Measurements from ENCODE around the gene UBC. TPM values are rescaled to one million over a fixed set of nuclear protein-coding genes. Genes with fewer than 3 reads are reported as not detected.
"Not testable (repeated sequence)": the region's sequence is repeated elsewhere in the genome, so short reads cannot be mapped to it uniquely, and the experiment has no call there.

Gene UBC
- polyA plus RNA-seq, 3 donors from 2014 or later = 977 to 1,715 (median 1,389) TPM

DNA sequence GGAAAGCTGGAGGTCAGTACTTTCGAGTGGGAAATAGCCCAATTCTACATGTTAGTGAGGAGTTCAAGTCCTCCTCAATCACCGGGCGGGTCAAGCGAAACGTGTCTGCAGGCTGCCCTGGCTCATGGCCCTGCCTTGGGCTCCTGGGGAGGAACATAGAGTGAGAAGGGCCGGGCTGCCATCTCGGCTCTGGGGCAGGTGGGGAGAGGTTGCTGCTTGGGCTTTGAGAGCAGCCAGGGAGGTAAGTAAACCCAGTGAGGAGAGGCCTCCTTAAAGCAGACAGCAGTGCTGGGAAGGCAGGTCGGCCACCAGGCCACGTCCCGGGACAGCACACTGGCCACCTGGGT, 32.0 kb upstream of the UBC start:
- H3K4me1 Mint-ChIP-seq = no peaks in the 10 kb centered on the region
- DNase-seq = no peak
- H3K9me3 Mint-ChIP-seq = no peaks in the 10 kb centered on the region
- peak overlapping the region in 1 of 6 donors; percentile 47 for H3K27ac Mint-ChIP-seq
- H3K27me3 Mint-ChIP-seq (ENCODE audit: low read depth in 3 of 3) = peaks cover 0 to 4% (median 0%) of the 10 kb centered on the region in 3 donors
- no peak overlapping the region for H3K4me3 Mint-ChIP-seq
- peaks cover 14 to 21% (median 15%) of the 10 kb centered on the region in 3 donors for H3K36me3 Mint-ChIP-seq

DNA sequence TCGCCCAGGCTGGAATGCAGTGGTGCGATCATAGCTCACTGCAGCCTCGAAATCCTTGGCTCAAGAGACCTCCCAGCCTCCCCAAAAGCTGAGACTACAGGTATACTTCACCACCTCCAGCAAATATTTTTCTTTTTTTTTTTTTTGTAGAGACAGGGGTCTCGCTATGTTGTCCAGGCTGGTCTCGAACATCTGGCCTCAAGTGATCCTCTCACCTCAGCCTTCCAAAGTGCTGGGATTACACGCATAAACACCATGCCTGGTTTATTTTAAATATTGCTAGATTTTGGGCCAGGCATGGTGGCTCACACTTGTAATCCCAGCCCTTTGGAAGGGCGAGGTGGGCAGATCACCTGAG, 26.7 kb upstream of the UBC start:
- H3K4me1 Mint-ChIP-seq = peaks cover 0 to 6% of the 10 kb centered on the region in 2 donors
- H3K9me3 Mint-ChIP-seq = no peaks in the 10 kb centered on the region
- H3K36me3 Mint-ChIP-seq = peaks cover 5% of the 10 kb centered on the region in 3 donors
- H3K27ac Mint-ChIP-seq = no peak overlapping the region
- no peak for DNase-seq
- peaks cover 0 to 2% (median 0%) of the 10 kb centered on the region in 3 donors for H3K27me3 Mint-ChIP-seq (ENCODE audit: low read depth in 3 of 3)
- no peak overlapping the region for H3K4me3 Mint-ChIP-seq

DNA sequence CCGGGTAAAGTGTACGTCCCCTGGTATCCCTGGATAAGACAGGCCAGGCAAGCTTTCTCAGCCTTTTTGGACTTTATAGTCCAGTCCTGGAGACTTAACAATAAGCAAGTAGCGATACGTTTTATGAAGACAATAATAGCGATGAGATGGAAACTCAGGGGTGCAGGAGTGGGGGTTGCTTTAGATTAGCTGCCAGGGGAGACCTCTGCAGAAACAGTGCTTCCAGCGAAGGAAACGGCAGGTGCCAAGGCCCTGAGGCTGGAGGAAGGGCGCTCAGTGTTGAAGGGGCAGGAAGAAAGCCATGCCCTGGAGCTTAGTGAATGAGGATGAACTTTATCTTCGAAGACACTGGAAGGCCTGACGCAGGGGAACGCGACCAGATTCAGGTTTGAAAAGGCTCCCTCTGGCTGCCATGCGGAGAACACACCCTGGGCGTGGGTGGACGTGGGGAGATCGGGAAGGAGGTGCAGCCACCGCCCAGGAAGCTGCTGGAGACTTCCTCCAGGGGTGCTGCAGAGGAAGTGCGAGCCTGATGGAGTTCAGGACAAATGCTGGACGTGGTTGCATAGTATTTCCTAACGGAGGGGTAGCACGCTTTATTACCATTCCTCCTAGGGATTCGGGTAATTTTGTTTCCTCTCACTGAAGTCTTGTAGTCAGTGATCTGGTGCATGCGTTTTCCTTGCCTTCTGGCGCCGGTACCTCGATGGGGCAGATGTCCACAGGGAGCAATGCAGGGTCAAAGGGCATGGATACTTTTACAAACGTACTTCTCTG, 26.1 kb upstream of the UBC start:
- Mint-ChIP-seq H3K4me3 (no peak overlapping the region), H3K9me3 (no peaks in the 10 kb centered on the region), H3K36me3 (no peaks in the 10 kb centered on the region), H3K27me3 (ENCODE audit: low read depth in 3 of 3) (peaks cover 0 to 2% (median 0%) of the 10 kb centered on the region in 3 donors), H3K27ac (no peak overlapping the region), H3K4me1 (peaks cover 0 to 6% of the 10 kb centered on the region in 2 donors)
- DNase-seq = peak; percentile 63 to 68 (median 66)

DNA sequence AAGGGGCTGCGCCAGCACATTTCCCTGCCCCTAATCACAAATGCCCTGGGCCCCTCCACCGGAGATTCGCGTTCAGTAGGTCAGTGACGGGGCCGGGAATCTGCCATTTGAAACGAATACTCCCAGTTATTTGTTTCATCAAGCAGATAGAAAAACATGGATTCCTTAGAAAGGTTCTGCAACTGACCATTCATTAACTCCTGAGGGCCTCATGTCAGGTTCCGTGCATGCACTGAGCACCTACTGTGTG, 25.6 kb upstream of the UBC start:
- Mint-ChIP-seq H3K27ac (no peak overlapping the region), H3K36me3 (no peaks in the 10 kb centered on the region), H3K9me3 (no peaks in the 10 kb centered on the region), H3K27me3 (ENCODE audit: low read depth in 3 of 3) (peaks cover 0 to 2% (median 0%) of the 10 kb centered on the region in 3 donors), H3K4me3 (no peak overlapping the region), H3K4me1 (peaks cover 0 to 6% of the 10 kb centered on the region in 2 donors)
- DNase-seq = no peak

DNA sequence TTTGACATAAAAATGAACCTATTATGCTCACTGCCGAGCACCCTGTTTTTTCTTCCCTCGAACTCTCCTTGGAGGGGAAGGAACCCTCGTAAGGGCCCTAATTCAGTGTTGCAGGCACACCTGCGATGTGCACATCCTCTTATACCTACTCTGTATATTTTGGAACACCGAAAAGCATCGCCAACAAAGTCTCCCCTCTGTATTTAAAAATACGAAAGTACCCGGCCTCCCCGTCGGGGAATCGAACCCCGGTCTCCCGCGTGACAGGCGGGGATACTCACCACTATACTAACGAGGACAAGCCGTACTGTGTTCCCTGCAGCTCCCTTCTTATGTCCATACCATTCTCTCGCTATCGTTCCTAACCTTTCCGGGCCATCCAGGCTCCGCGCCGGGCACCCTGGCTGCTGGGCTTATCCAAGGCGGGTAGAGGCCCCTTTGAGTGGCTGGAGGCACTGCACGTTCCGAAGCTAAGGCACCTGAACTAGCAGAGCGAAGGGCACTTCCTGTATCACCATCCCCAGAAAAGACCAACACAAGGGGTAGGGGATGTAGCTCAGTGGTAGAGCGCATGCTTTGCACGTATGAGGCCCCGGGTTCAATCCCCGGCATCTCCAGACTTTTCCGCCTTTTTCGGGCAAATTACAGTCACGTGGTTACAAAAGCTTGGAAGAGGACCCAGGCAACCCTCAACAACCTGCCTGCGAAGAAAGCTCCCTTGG, 25.1 kb upstream of the UBC start:
- Mint-ChIP-seq H3K27ac (no peak overlapping the region), H3K4me1 (peaks cover 0 to 6% of the 10 kb centered on the region in 2 donors), H3K4me3 (no peak overlapping the region), H3K9me3 (no peaks in the 10 kb centered on the region), H3K27me3 (ENCODE audit: low read depth in 3 of 3) (peaks cover 0 to 2% (median 0%) of the 10 kb centered on the region in 3 donors), H3K36me3 (no peaks in the 10 kb centered on the region)
- peak; percentile 87 to 92 (median 90) for DNase-seq

DNA sequence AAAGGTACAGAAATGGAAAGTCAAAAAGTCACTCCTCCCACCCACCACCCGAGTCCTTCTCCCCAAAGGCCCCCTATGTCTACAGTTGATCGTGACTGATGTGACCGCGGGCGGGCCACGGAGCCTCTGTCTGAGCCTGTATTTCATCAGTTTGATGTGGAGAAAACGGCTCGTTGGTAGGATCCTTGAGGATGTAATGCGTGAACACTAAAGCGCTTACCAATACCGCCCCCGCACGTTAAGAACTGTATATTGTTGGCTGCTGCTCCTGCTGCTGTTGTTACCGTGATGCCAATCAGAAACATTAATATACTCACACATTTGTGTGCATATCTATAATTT, 24.6 kb upstream of the UBC start:
- Mint-ChIP-seq H3K4me1 (peaks cover 0 to 6% of the 10 kb centered on the region in 2 donors), H3K27me3 (ENCODE audit: low read depth in 3 of 3) (peaks cover 0 to 2% (median 0%) of the 10 kb centered on the region in 3 donors), H3K4me3 (no peak overlapping the region), H3K9me3 (no peaks in the 10 kb centered on the region), H3K36me3 (no peaks in the 10 kb centered on the region), H3K27ac (no peak overlapping the region)
- DNase-seq = no peak

DNA sequence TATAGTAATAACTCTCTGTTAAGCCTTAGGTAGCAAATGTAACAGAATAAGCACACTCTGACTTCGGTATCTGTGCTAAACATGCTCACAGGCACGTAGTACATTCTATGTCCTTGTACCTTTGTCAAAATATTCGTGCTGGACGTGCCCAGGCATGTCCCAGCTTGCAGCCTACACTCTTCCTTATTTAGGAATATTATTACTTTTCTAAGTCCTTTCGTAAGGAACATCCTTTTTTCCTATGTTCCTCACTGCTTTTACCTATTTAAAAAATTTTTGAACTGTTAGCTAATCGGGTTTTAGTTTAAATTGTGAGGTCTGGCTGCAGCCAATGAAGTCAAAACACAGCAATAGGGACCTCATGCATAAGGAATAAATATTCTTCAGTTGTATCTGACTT, 24.1 kb upstream of the UBC start:
- no peak overlapping the region for H3K4me3 Mint-ChIP-seq
- H3K4me1 Mint-ChIP-seq = peaks cover 0 to 6% of the 10 kb centered on the region in 2 donors
- H3K36me3 Mint-ChIP-seq = no peaks in the 10 kb centered on the region
- DNase-seq = no peak
- no peak overlapping the region for H3K27ac Mint-ChIP-seq
- peaks cover 0 to 2% (median 0%) of the 10 kb centered on the region in 3 donors for H3K27me3 Mint-ChIP-seq (ENCODE audit: low read depth in 3 of 3)
- no peaks in the 10 kb centered on the region for H3K9me3 Mint-ChIP-seq

DNA sequence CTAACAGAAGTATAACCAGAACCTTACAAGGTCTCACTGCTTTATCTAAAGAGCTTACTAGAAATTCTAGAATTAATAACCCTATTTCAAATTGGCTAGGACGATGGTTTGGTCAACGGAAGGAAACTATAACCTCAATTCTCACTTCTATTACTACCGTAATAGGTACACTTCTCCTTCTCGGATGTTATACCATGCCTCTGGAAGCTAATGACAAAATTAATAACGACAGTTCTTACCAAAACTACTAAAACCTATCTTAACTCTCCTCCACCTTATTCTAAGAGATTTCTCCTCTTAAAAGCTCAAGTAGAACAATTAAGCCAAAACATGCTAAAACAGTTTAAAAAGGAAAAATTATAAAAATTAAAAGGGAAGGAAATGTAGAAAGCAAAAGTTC, 23.7 kb upstream of the UBC start:
- H3K36me3 Mint-ChIP-seq = no peaks in the 10 kb centered on the region
- H3K4me1 Mint-ChIP-seq = peaks cover 0 to 6% of the 10 kb centered on the region in 2 donors
- DNase-seq = no peak
- no peaks in the 10 kb centered on the region for H3K9me3 Mint-ChIP-seq
- H3K27me3 Mint-ChIP-seq (ENCODE audit: low read depth in 3 of 3) = peaks cover 0 to 3% (median 0%) of the 10 kb centered on the region in 3 donors
- H3K27ac Mint-ChIP-seq = peak overlapping the region in 4 of 6 donors; percentile 5 to 67 (median 44)
- peak overlapping the region in 4 of 5 donors; percentile 23 to 51 (median 42) for H3K4me3 Mint-ChIP-seq

DNA sequence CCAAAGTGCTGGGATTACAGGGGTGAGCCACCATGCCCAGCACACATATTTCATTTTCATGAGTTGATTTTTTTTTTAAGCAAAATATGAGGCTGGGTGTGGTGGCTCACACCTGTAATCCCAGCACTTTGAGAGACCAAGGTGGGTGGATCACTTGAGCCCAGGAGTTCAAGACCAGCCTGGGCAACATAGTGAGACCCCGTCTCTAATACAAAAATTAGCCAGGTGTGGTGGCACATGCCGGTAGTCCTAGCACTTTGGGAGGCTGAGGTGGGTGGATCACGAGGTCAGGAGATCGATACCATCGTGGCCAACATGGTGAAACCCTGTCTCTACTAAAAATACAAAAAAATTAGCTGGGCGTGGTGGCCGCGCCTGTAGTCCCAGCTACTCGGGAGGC, 17.1 kb upstream of the UBC start:
- H3K4me1 Mint-ChIP-seq = peaks cover 21 to 26% of the 10 kb centered on the region in 2 donors
- not testable (repeated sequence) for DNase-seq, H3K36me3 Mint-ChIP-seq, H3K9me3 Mint-ChIP-seq, H3K27ac Mint-ChIP-seq, H3K4me3 Mint-ChIP-seq
- H3K27me3 Mint-ChIP-seq (ENCODE audit: low read depth in 3 of 3) = peaks cover 13 to 30% (median 26%) of the 10 kb centered on the region in 3 donors

DNA sequence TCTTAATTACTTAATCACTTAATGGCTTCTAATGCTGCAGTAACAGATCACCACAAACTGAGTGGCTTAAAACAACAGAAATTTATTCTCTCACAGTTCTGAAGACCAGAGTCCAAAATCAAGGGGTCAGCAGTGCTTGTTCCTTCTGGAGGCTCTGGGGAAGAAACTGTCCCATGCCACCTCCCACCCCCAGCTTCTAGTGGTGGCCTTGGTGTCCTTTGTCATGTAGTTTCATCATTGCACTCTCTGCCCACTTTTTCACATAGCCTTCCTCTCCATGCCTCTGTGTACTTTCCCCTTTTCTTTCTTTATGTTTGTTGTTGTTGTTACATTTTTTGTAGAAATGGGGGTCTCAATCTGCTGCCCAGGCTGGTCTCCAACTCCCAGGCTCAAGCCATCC, 16.1 kb upstream of the UBC start:
- Mint-ChIP-seq H3K27ac (peak overlapping the region in 1 of 6 donors; percentile 45), H3K27me3 (ENCODE audit: low read depth in 3 of 3) (peaks cover 13 to 37% (median 33%) of the 10 kb centered on the region in 3 donors), H3K9me3 (peaks cover 0 to 5% (median 1%) of the 10 kb centered on the region in 6 donors), H3K36me3 (peaks cover 0 to 3% (median 0%) of the 10 kb centered on the region in 3 donors), H3K4me3 (peak overlapping the region in 2 of 5 donors; percentile 22 to 47), H3K4me1 (peaks cover 21 to 26% of the 10 kb centered on the region in 2 donors)
- no peak for DNase-seq

DNA sequence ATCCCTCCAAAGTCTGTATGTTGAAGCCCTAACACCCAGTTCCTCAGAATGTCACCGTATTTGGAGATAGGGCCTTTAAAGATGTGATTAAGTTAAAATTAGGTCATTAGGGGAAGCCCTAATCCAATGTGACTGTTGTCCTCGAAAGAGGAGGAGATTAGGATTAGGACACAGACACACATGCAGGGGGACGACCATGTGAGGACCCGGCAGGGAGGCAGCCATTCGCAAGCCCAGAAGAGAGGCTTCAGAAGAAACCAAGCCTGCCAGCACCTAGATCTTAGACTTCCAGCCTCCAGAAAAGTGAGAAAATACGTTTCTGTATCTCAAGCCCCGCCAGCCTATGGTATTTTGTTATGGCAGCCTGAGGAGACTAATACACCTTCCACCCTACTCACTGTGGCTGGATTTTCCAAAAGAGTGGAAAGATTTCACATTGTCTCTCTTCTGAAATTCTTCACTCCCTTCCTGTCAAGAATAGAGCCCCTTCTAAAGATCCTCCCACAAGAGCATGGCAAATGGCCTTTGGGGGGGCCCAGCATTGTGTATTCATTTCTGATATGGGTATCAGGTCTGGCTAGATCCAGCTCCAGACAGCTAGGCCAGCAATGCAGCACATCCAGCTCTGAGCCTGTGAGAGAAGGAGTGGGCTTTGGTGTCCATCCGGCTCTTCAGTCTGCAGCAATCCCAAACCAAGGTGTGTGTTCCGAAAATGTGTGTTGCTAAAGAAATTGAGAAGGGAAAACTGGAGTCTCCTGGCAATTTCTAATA, 15.4 kb upstream of the UBC start:
- H3K4me3 Mint-ChIP-seq = peak overlapping the region in 3 of 5 donors; percentile 55 to 98 (median 95)
- H3K36me3 Mint-ChIP-seq = peaks cover 0 to 3% (median 0%) of the 10 kb centered on the region in 3 donors
- DNase-seq = no peak
- H3K27me3 Mint-ChIP-seq (ENCODE audit: low read depth in 3 of 3) = peaks cover 13 to 37% (median 33%) of the 10 kb centered on the region in 3 donors
- H3K27ac Mint-ChIP-seq = peak overlapping the region in 1 of 6 donors; percentile 65
- H3K9me3 Mint-ChIP-seq = peaks cover 0 to 5% (median 1%) of the 10 kb centered on the region in 6 donors
- H3K4me1 Mint-ChIP-seq = peaks cover 21 to 26% of the 10 kb centered on the region in 2 donors

DNA sequence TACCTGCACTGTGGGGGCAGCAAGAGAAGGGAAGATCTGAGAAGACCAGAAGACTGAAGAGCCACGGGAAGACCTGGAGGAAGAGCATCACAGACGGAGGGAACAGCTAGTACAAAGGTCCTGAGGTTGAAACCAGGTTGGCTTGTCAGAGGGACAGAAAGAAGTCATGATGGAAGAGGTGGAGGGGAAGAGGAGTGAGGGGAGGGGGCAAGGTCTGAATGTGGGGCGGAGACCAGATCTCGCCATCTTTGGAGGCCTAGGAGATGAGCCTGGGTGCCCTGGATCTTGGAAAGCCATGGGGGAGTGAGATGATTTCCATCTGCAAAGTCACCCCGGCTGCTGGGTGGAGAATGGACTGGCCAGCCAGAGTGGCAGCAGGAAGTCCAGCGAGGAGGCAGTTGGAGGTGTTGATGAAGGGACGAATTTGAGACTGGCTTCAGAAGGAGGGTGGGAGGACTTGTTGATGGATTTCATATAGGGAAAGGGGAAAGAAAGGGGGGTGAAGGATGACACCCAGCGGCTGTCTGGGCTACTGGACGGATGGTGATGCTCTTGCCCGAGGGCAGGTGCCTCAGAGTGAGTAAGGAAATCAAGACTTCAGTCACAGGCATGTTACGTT, 14.6 kb upstream of the UBC start:
- H3K4me3 Mint-ChIP-seq = peak overlapping the region; percentile 93 to 98 (median 98)
- H3K36me3 Mint-ChIP-seq = peaks cover 0 to 3% (median 0%) of the 10 kb centered on the region in 3 donors
- no peak for DNase-seq
- H3K9me3 Mint-ChIP-seq = peaks cover 0 to 5% (median 1%) of the 10 kb centered on the region in 6 donors
- H3K27ac Mint-ChIP-seq = peak overlapping the region in 3 of 6 donors; percentile 30 to 93 (median 44)
- H3K27me3 Mint-ChIP-seq (ENCODE audit: low read depth in 3 of 3) = peaks cover 13 to 37% (median 36%) of the 10 kb centered on the region in 3 donors
- peaks cover 21 to 26% of the 10 kb centered on the region in 2 donors for H3K4me1 Mint-ChIP-seq

DNA sequence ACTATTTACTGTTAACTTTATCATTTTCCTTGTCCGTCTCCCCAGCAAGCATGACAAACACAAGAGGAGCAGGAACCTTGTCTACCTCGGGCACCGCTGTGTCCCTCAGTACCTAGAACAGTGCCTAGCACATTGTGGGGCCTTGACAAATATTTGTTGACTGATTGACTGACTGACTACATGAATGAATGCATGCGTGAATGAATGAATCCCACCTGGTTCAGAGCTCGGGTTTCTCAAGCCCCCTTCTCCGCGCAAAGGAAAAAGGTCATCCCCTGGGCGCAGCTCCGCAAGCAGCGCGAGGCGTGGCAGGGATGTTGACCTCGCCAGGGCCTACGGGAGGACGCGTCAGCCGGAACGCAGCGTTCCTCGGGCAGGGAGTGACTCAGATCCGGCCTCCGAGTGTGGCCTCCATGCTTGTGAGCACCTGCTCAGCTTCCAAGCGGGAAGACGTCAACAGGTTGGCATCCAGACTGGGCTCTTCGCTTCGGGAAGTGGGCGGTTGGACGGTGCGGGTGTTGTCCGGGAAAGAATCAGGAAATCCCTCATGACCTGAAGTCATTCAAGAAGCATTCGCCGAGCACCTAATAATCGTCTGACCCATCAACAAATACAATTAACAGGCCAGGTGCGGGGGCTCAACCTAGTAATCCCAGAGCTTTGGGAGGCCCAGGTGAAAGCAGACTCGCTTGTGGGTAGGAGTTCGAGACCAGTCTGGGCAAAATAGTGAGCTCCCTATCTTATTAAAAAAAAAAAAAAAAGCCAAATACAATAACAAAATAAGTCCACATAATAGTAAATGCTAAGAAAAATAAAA, 13.9 kb upstream of the UBC start:
- peak overlapping the region; percentile 93 to 98 (median 98) for H3K4me3 Mint-ChIP-seq
- H3K9me3 Mint-ChIP-seq = peaks cover 0 to 5% (median 1%) of the 10 kb centered on the region in 6 donors
- H3K36me3 Mint-ChIP-seq = peaks cover 0 to 3% (median 0%) of the 10 kb centered on the region in 3 donors
- peak overlapping the region; percentile 93 to 99 (median 94) for H3K27ac Mint-ChIP-seq
- DNase-seq = no peak
- H3K4me1 Mint-ChIP-seq = peaks cover 23 to 26% of the 10 kb centered on the region in 2 donors
- peaks cover 13 to 41% (median 36%) of the 10 kb centered on the region in 3 donors for H3K27me3 Mint-ChIP-seq (ENCODE audit: low read depth in 3 of 3)
